HG02763 (cell line): ENCODE measurements around the gene IL33.

ENCODE experiments used
- ATAC-seq: cut with Tn5 transposase; IDR thresholded peaks from one replicate; pipeline ENCODE4 v1.9.1; 2021; ENCODE audit warnings: mild to moderate bottlenecking, moderate library complexity; ENCODE audit not compliant: unreplicated experiment

IL33 gene

GRCh38 chr9:6277417-6277816 lies 61.8 kb downstream of the IL33 start:
- no peak for ATAC-seq

- no peak for ATAC-seq
Observed at GRCh38 chr9:6301858-6302257, 86.3 kb downstream of the IL33 start.

- ATAC-seq, result no peak
Observed at GRCh38 chr9:6302417-6302816, 86.8 kb downstream of the IL33 start.

GRCh38 chr9:6304232-6304631 lies 88.6 kb downstream of the IL33 start:
- ATAC-seq, result no peak

- ATAC-seq, result no peak
Observed at GRCh38 chr9:6305954-6306563, 90.5 kb downstream of the IL33 start.
